Parathyroid adenoma (tissue), 2 donors: Measurements from ENCODE around the gene DNAJA1.

Experiments used
- H2AFZ ChIP-seq: fragments of 300-600 bp; sonication (generic); one replicate; pipeline ENCODE4 v1.7.0; 2017; ENCODE audit warnings: antibody characterized with exemption, mild to moderate bottlenecking
- H3K27ac ChIP-seq: fragments of 300-600 bp; sonication (generic); one replicate; pipeline ENCODE4 v1.7.0; 2017
- H3K27me3 ChIP-seq: fragments of 300-600 bp; sonication (generic); one replicate; pipeline ENCODE4 v1.7.0; 2017; ENCODE audit warnings: low read length; ENCODE audit not compliant: control insufficient read depth, insufficient read depth
- H3K36me3 ChIP-seq: fragments of 300-600 bp; sonication (generic); one replicate; pipeline ENCODE4 v1.7.0; 2017; ENCODE audit warnings: low read length; ENCODE audit not compliant: control insufficient read depth, insufficient read depth
- H3K4me1 ChIP-seq: fragments of 300-600 bp; sonication (generic); one replicate; pipeline ENCODE4 v1.7.0; 2017; ENCODE audit warnings: control low read depth
- H3K4me2 ChIP-seq: fragments of 300-600 bp; sonication (generic); one replicate; pipeline ENCODE4 v1.7.0; 2017; ENCODE audit warnings: low read length
- H3K4me3 ChIP-seq: fragments of 300-600 bp; sonication (generic); one replicate; pipeline ENCODE4 v1.7.0; 2017; ENCODE audit warnings: low read depth, low read length
- H3K79me2 ChIP-seq: fragments of 300-600 bp; sonication (generic); one replicate; pipeline ENCODE4 v1.7.0; 2017; ENCODE audit warnings: control low read depth
- H3K9ac ChIP-seq: fragments of 300-600 bp; sonication (generic); one replicate; pipeline ENCODE4 v1.7.0; 2017; ENCODE audit warnings: mild to moderate bottlenecking
- H3K9me3 ChIP-seq: fragments of 300-600 bp; sonication (generic); one replicate; pipeline ENCODE4 v1.7.0; 2017; ENCODE audit warnings: low read length; ENCODE audit not compliant: control insufficient read depth
- CTCF ChIP-seq: fragments of 300-600 bp; sonication (generic); IDR thresholded peaks from one replicate; pipeline ENCODE4 v1.7.0; 2017; ENCODE audit warnings: antibody characterized with exemption, mild to moderate bottlenecking
- donor health status: primary hyperparathyroidism.

Gene DNAJA1

DNA sequence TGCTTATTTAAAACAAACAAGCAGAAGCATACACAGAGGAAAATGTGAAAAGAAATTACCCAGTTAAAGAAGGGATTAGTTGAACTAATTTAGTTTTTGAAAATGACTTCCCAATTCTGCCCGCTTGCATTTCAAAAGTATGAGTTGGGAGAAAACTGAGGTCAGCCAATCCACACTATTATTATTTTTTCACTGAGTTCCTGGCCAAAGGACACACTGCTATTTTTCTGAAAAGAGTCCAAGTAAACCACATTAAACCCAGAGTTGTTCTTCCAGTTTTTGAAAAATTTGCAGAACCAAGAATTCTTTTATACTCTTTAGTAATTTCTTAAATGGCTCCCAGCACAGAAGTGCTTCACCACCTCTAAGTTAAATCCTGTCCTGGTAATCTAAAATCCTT is 43.9 kb downstream of the DNAJA1 start:
- H3K9ac ChIP-seq = no peak overlapping the region
- H3K4me2 ChIP-seq = no peak overlapping the region
- H3K27ac ChIP-seq = no peak overlapping the region
- H3K36me3 ChIP-seq = no peaks in the 10 kb centered on the region
- H2AFZ ChIP-seq = no peak overlapping the region
- no peaks in the 10 kb centered on the region for H3K9me3 ChIP-seq
- no peak overlapping the region for H3K4me3 ChIP-seq
- no peak for TF ChIP-seq CTCF
- no peaks in the 10 kb centered on the region for H3K79me2 ChIP-seq
- no peaks in the 10 kb centered on the region for H3K4me1 ChIP-seq
- no peaks in the 10 kb centered on the region for H3K27me3 ChIP-seq

GRCh38 chr9:33076046-33077004 is 51.3 kb downstream of the DNAJA1 start, which contains the start of gene SMU1:
Gene SMU1, minus strand, starts transcription at chr9:33076674. Its CDS starts 66 bp downstream, at chr9:33076608.
- H3K4me1 ChIP-seq = no peaks in the 10 kb centered on the region

GRCh38 chr9:33080534-33080933 is 55.5 kb downstream of the DNAJA1 start:
- H3K4me3 ChIP-seq = no peak overlapping the region
- no peaks in the 10 kb centered on the region for H3K79me2 ChIP-seq
- no peak overlapping the region for H3K9ac ChIP-seq
- H2AFZ ChIP-seq = no peak overlapping the region
- H3K9me3 ChIP-seq = no peaks in the 10 kb centered on the region
- H3K27me3 ChIP-seq = no peaks in the 10 kb centered on the region
- no peak for TF ChIP-seq CTCF
- no peaks in the 10 kb centered on the region for H3K4me1 ChIP-seq
- no peak overlapping the region for H3K27ac ChIP-seq
- H3K36me3 ChIP-seq = no peaks in the 10 kb centered on the region
- H3K4me2 ChIP-seq = no peak overlapping the region

More at GRCh38 chr9:33076046-33077004, 51.3 kb downstream of the DNAJA1 start, which contains the start of gene SMU1:
- H3K9ac ChIP-seq = peak within 1 kb of the TSS; percentile 72
- H2AFZ ChIP-seq = peak within 1 kb of the TSS; percentile 77
- peak within 1 kb of the TSS; percentile 87 for H3K27ac ChIP-seq
- no peaks in the 10 kb centered on the region for H3K79me2 ChIP-seq
- TF ChIP-seq CTCF = no peak
- peak within 1 kb of the TSS; percentile 82 for H3K4me3 ChIP-seq
- H3K36me3 ChIP-seq = no peaks in the 10 kb centered on the region
- H3K4me2 ChIP-seq = peak within 1 kb of the TSS; percentile 51
- H3K27me3 ChIP-seq = no peaks in the 10 kb centered on the region
- H3K9me3 ChIP-seq = no peaks in the 10 kb centered on the region

- peak overlapping the region; percentile 40 for H3K4me2 ChIP-seq
- H3K4me1 ChIP-seq = no peaks in the 10 kb centered on the region
- H3K4me3 ChIP-seq = peak overlapping the region; percentile 8
- TF ChIP-seq CTCF = peak; percentile 64
- H3K36me3 ChIP-seq = no peaks in the 10 kb centered on the region
- peak overlapping the region; percentile 25 for H2AFZ ChIP-seq
- no peaks in the 10 kb centered on the region for H3K27me3 ChIP-seq
- no peaks in the 10 kb centered on the region for H3K79me2 ChIP-seq
- no peak overlapping the region for H3K27ac ChIP-seq
- no peaks in the 10 kb centered on the region for H3K9me3 ChIP-seq
- H3K9ac ChIP-seq = no peak overlapping the region
Observed at GRCh38 chr9:33081128-33081851, 56.2 kb downstream of the DNAJA1 start.
